IMR-90 (cell line): ENCODE data around the gene ATG5. TPM values are rescaled to one million over a fixed set of nuclear protein-coding genes. Genes with fewer than 3 reads are reported as not detected.

ENCODE experiments used
- ATAC-seq: fragments of 200-7000 bp; cut with Tn5 transposase; 2 replicates; pipeline ENCODE4 v1.9.1; 2020; ENCODE audit warnings: low read depth, mild to moderate bottlenecking, moderate library complexity
- BruUV-seq: library from RNA; stranded (reverse); fragments of 400-500 nt; replicated peaks from 2 replicates; lab custom pipeline; 2021; lab: Mats Ljungman, UMichigan
- CTCF ChIA-PET: fragments of 300-600 bp; formaldehyde crosslinking; extraction: SDS; loops from one replicate; lab custom pipeline; 2021; ENCODE audit warnings: antibody characterized with exemption; lab: Yijun Ruan, JAX
- POLR2A ChIA-PET: fragments of 300-600 bp; sonication (Branson Sonifier 250); formaldehyde crosslinking; loops from one replicate; lab custom pipeline; 2022; ENCODE audit warnings: antibody characterized with exemption; ENCODE audit not compliant: unreplicated experiment; lab: Charles Lee
- DNase-seq: peaks from one replicate; pipeline ENCODE4 v3.0.0; 2013
- H2AFZ ChIP-seq: replicated peaks from 2 replicates; pipeline ENCODE3; 2013; ENCODE audit warnings: low read length, mild to moderate bottlenecking; ENCODE audit not compliant: poor library complexity
- H2AK5ac ChIP-seq: 2 replicates; pipeline ENCODE4 v1.6.1; 2013; ENCODE audit warnings: low read depth, low read length, inconsistent platforms
- H2AK9ac ChIP-seq: replicated peaks from 2 replicates; pipeline ENCODE3; 2013; ENCODE audit warnings: mild to moderate bottlenecking, low read depth, low read length, moderate library complexity; ENCODE audit not compliant: poor library complexity
- H2BK120ac ChIP-seq: 2 replicates; pipeline ENCODE4 v1.6.1; 2013; ENCODE audit warnings: low read depth, low read length, inconsistent platforms
- H2BK15ac ChIP-seq: 3 replicates; pipeline ENCODE4 v1.6.1; 2013; ENCODE audit warnings: low read depth, low read length, inconsistent platforms
- H2BK20ac ChIP-seq: 2 replicates; pipeline ENCODE4 v1.6.1; 2013; ENCODE audit warnings: low read depth, mild to moderate bottlenecking, inconsistent platforms, low read length, moderate library complexity
- H2BK5ac ChIP-seq: 2 replicates; pipeline ENCODE4 v1.6.1; 2013; ENCODE audit warnings: mild to moderate bottlenecking, low read depth, low read length, inconsistent platforms; ENCODE audit not compliant: poor library complexity, severe bottlenecking
- H3K14ac ChIP-seq: replicated peaks from 2 replicates; pipeline ENCODE4 v1.6.1; 2013; ENCODE audit warnings: low read depth, low read length, inconsistent platforms
- H3K18ac ChIP-seq: 2 replicates; pipeline ENCODE4 v1.6.1; 2013; ENCODE audit warnings: low read depth, low read length, control low read depth
- H3K23ac ChIP-seq: 2 replicates; pipeline ENCODE4 v1.6.1; 2013; ENCODE audit warnings: low read depth, low read length, inconsistent platforms
- H3K27ac ChIP-seq: 2 replicates; pipeline ENCODE4 v1.5.1; 2013; ENCODE audit warnings: mild to moderate bottlenecking, control low read depth, low read length; ENCODE audit not compliant: insufficient read depth
- H3K27me3 ChIP-seq: 2 replicates; pipeline ENCODE4 v1.6.1; 2013; ENCODE audit warnings: low read length; ENCODE audit not compliant: control insufficient read depth, insufficient read depth
- H3K36me3 ChIP-seq: 2 replicates; pipeline ENCODE4 v1.6.1; 2013; ENCODE audit warnings: low read length, mixed read lengths; ENCODE audit not compliant: control insufficient read depth, insufficient read depth
- H3K4ac ChIP-seq: 2 replicates; pipeline ENCODE4 v1.6.1; 2013; ENCODE audit warnings: low read depth, low read length, inconsistent platforms
- H3K4me1 ChIP-seq: 2 replicates; pipeline ENCODE4 v1.6.1; 2013; ENCODE audit warnings: low read length, mixed read lengths; ENCODE audit not compliant: control insufficient read depth, insufficient read depth
- H3K4me2 ChIP-seq: 2 replicates; pipeline ENCODE4 v1.6.1; 2013; ENCODE audit warnings: low read depth, mild to moderate bottlenecking, control low read depth, low read length, moderate library complexity
- H3K4me3 ChIP-seq: 2 replicates; pipeline ENCODE4 v1.5.1; 2013; ENCODE audit warnings: low read depth, mild to moderate bottlenecking, control low read depth, low read length, moderate library complexity; ENCODE audit not compliant: insufficient read depth
- H3K56ac ChIP-seq: 2 replicates; pipeline ENCODE4 v1.6.1; 2013; ENCODE audit warnings: low read length, inconsistent platforms; ENCODE audit not compliant: insufficient read depth; ENCODE audit errors: extremely low read depth
- H3K79me1 ChIP-seq, 2 experiments: 2 replicates each; pipeline ENCODE4 v1.6.1; 2013; ENCODE audit warnings: low read length in 2 of 2, inconsistent platforms in 1 of 2, low read depth in 1 of 2
- H3K9ac ChIP-seq: 2 replicates; pipeline ENCODE4 v1.6.1; 2013; ENCODE audit warnings: low read depth, low read length, control low read depth
- H3K9me1 ChIP-seq: 2 replicates; pipeline ENCODE4 v1.6.1; 2013; ENCODE audit warnings: low read length, inconsistent platforms; ENCODE audit not compliant: insufficient read depth
- H3K9me3 ChIP-seq: 2 replicates; pipeline ENCODE4 v1.6.1; 2013; ENCODE audit warnings: low read length; ENCODE audit not compliant: control insufficient read depth, insufficient read depth
- H4K20me1 ChIP-seq: 2 replicates; pipeline ENCODE4 v1.6.1; 2013; ENCODE audit warnings: low read length, inconsistent platforms; ENCODE audit not compliant: insufficient read depth
- H4K5ac ChIP-seq: 2 replicates; pipeline ENCODE4 v1.6.1; 2013; ENCODE audit warnings: mild to moderate bottlenecking, low read depth, low read length, control low read depth
- H4K8ac ChIP-seq, 2 experiments: 2 replicates each; pipeline ENCODE4 v1.6.1; 2013; ENCODE audit warnings: low read depth in 2 of 2, low read length in 2 of 2, control low read depth in 1 of 2, inconsistent platforms in 1 of 2
- H4K91ac ChIP-seq: 2 replicates; pipeline ENCODE4 v1.6.1; 2013; ENCODE audit warnings: low read depth, low read length, inconsistent platforms; ENCODE audit not compliant: insufficient read depth
- WGBS, 2 experiments: methylation state at CpG; one replicate each; pipeline versions ENCODE4 v1.1.5 to v1.1.7; 2013; ENCODE audit warnings: missing lambda C conversion rate in 2 of 2; ENCODE audit not compliant: insufficient read length in 1 of 2; ENCODE audit errors: extremely low coverage in 2 of 2; 5-methylcytosine and 5-hydroxymethylcytosine counted together
- dilution Hi-C: fragments of 300-500 bp; cut with HindIII; formaldehyde crosslinking; loops from one replicate; pipeline ENCODE4 v1.14.3; 2018; ENCODE audit warnings: low sequenced_read_pairs; ENCODE audit not compliant: unreplicated experiment
- in situ Hi-C: fragments of 300-500 bp; cut with MboI; formaldehyde crosslinking; loops from 3 replicates; pipeline ENCODE4 v1.14.3; 2019; ENCODE audit warnings: low sequenced_read_pairs, inconsistent platforms, mixed read lengths
- intact Hi-C: fragments of 100-400 bp; cut with micrococcal nuclease; formaldehyde crosslinking; loops from 2 replicates; pipeline ENCODE4 v1.10.0; 2022
- polyA plus RNA-seq, 3 experiments: library from polyadenylated mRNA; depleted of rRNA; stranded (reverse); fragments of >200 nt; gene quantifications; 2 replicates each; pipeline ENCODE4 v1.2.3, GENCODE V29; 2012; ENCODE audit warnings: low replicate concordance in 1 of 3
- total RNA-seq: library from RNA; depleted of rRNA; stranded (reverse); fragments of >200 nt; gene quantifications from 2 replicates; pipeline ENCODE4 v1.2.3, GENCODE V29; 2012
- TF ChIP-seq, protein P1 (sequence below): fragments of 150-350 bp; IDR thresholded peaks from 2 replicates; pipeline ENCODE4 v1.6.1; 2017; ENCODE audit warnings: mild to moderate bottlenecking, antibody characterized with exemption, low read length, low read depth

Gene ATG5
- total and polyA plus RNA-seq, 2 of the 4 experiments (the other 2 are of a cell fraction) = 13.5 to 28.0 TPM

DNA sequence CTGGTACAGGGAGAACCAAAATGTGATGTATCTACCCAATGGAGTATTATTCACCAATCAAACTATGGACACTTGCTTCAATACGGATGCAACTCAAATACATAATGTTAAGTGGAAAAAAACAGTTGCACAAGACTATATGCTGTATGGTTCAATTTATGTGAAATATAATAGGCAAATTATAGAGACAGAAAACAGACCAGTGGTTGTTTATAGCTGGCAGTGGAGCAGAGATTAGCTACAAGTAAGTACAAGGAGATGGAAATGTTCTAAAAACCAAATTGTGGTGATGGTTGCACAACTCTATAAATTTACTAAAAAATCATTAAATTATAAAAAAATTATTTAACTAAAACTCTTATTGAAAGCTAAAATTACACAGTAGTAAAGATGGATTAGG, 126.2 kb downstream of the ATG5 start:
- TF ChIP-seq, protein P1, sequence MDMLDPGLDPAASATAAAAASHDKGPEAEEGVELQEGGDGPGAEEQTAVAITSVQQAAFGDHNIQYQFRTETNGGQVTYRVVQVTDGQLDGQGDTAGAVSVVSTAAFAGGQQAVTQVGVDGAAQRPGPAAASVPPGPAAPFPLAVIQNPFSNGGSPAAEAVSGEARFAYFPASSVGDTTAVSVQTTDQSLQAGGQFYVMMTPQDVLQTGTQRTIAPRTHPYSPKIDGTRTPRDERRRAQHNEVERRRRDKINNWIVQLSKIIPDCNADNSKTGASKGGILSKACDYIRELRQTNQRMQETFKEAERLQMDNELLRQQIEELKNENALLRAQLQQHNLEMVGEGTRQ = no peak
- Histone ChIP-seq H3K14ac (peak overlapping the region; percentile 43; the same call in 1 of the 2 replicates), H2AK9ac (no peak overlapping the region), H4K8ac (0 out of 4 replicates have a peak overlapping the region, but pooled peaks of 1 of the 2 experiments have one; percentile 35), H4K5ac (no peak overlapping the region; the same call in 1 of the 2 replicates), H3K4me1 (peaks cover 1% of the 10 kb centered on the region; the same call in 1 of the 2 replicates), H3K4me2 (no peak overlapping the region), H3K79me1 (peaks cover 8 to 15% of the 10 kb centered on the region in 2 experiments; a peak in 3 of 4 replicates), H3K4ac (0 out of 2 replicates have a peak overlapping the region, but pooled peaks have one; percentile 27), H3K9me1 (no peaks in the 10 kb centered on the region; the same call in 1 of the 2 replicates), H3K56ac (no peak overlapping the region), H3K9ac (no peak overlapping the region), H3K27me3 (no peaks in the 10 kb centered on the region), H3K4me3 (no peak overlapping the region), H3K27ac (no peak overlapping the region), H2BK15ac (0 out of 3 replicates have a peak overlapping the region, but pooled peaks have one; percentile 34), H3K36me3 (peaks cover 2% of the 10 kb centered on the region; the same call in 1 of the 2 replicates), H2BK20ac (peak overlapping the region; percentile 66; the same call in 1 of the 2 replicates), H4K91ac (no peak overlapping the region), H2AK5ac (no peak overlapping the region; the same call in 1 of the 2 replicates), H2BK120ac (peak overlapping the region; percentile 68), H4K20me1 (no peaks in the 10 kb centered on the region), H3K9me3 (no peaks in the 10 kb centered on the region), H3K23ac (0 out of 2 replicates have a peak overlapping the region, but pooled peaks have one; percentile 33), H3K18ac (peak overlapping the region; percentile 20; the same call in 1 of the 2 replicates), H2BK5ac (peak overlapping the region; percentile 75), H2AFZ (no peak overlapping the region)
- no CpG with 5 or more reads among the region's 1 CpG for WGBS, 2 experiments
- DNase-seq = no peak
- CTCF ChIA-PET = interaction anchor here (0.5 kb wide), 1 partner anchor 16 kb away, joined by 3 read pairs; no protein-coding TSS in a partner anchor
- in situ Hi-C loops = no loop called here
- peak; percentile 21; the same call in 1 of the 2 replicates for ATAC-seq
- dilution Hi-C loops = no loop called here
- intact Hi-C loops = no loop called here
- BruUV-seq = no TSS peak
- POLR2A ChIA-PET = no interaction called here
